GM18508 (cell line): ENCODE measurements around the gene APOC4.
"Not testable (repeated sequence)": the region's sequence is repeated elsewhere in the genome, so short reads cannot be mapped to it uniquely, and the experiment has no call there.

ENCODE experiments used
- ATAC-seq: cut with Tn5 transposase; IDR thresholded peaks from one replicate; pipeline ENCODE4 v1.9.1; 2021; ENCODE audit warnings: moderate number of reproducible peaks; ENCODE audit not compliant: insufficient read depth, unreplicated experiment

APOC4 gene

GRCh38 chr19:44913512-44914432 lies 28.3 kb upstream of the APOC4 start:
- not testable (repeated sequence) for ATAC-seq

- ATAC-seq: peak; percentile 76
Measured at GRCh38 chr19:44914433-44915206, 27.4 kb upstream of the APOC4 start, which contains the start of gene APOC1. TSS of gene APOC1 (plus strand) at chr19:44914608. CDS start at chr19:44914892, 284 bp downstream.

GRCh38 chr19:44924243-44924725 lies 17.8 kb upstream of the APOC4 start:
- ATAC-seq: no peak

GRCh38 chr19:44925114-44925891 lies 16.7 kb upstream of the APOC4 start:
- ATAC-seq: no peak

- not testable (repeated sequence) for ATAC-seq
Measured at GRCh38 chr19:44926245-44927077, 15.6 kb upstream of the APOC4 start.

- no peak for ATAC-seq
Measured at GRCh38 chr19:44927746-44928145, 14.3 kb upstream of the APOC4 start.

GRCh38 chr19:44930088-44930487 lies 11.9 kb upstream of the APOC4 start:
- no peak for ATAC-seq

- no peak for ATAC-seq
Measured at GRCh38 chr19:44931541-44931940, 10.5 kb upstream of the APOC4 start.

GRCh38 chr19:44939668-44940067 lies 2.4 kb upstream of the APOC4 start:
- ATAC-seq: no peak

GRCh38 chr19:44943801-44944249 lies 1.8 kb downstream of the APOC4 start:
- ATAC-seq: no peak

GRCh38 chr19:44947041-44947581 lies 5.1 kb downstream of the APOC4 start:
- ATAC-seq: no peak

GRCh38 chr19:44948237-44948636 lies 6.2 kb downstream of the APOC4 start:
- no peak for ATAC-seq

- no peak for ATAC-seq
Measured at GRCh38 chr19:44948763-44949374, 6.8 kb downstream of the APOC4 start.

- no peak for ATAC-seq
Measured at GRCh38 chr19:44949550-44949949, 7.5 kb downstream of the APOC4 start.

- ATAC-seq: no peak
Measured at GRCh38 chr19:44951179-44952159, 9.4 kb downstream of the APOC4 start.

- ATAC-seq: no peak
Measured at GRCh38 chr19:44954278-44954648, 12.2 kb downstream of the APOC4 start.

GRCh38 chr19:44954649-44955504 lies 12.8 kb downstream of the APOC4 start, which contains the start of gene CLPTM1:
TSS of gene CLPTM1 (plus strand) at chr19:44955380. CDS start at chr19:44955396, 16 bp downstream.
- ATAC-seq: peak; percentile 47
